Heart left ventricle (tissue), 13 donors: ENCODE data around the gene FOXO3B.
"Not testable (repeated sequence)": the region's sequence is repeated elsewhere in the genome, so short reads cannot be mapped to it uniquely, and the experiment has no call there.

ENCODE experiments used
- POLR2A ChIP-seq, 2 donors: fragments of 450-650 bp; IDR thresholded peaks; one replicate each; pipeline ENCODE4 v1.6.1; 2017; ENCODE audit warnings: antibody characterized with exemption in 2 of 2, mild to moderate bottlenecking in 2 of 2, moderate library complexity in 2 of 2
- TF ChIP-seq, protein P1 (sequence below), 12 donors: fragments of 200-600 bp; sonication (generic) in 4 of 12; IDR thresholded peaks; one replicate each; pipeline versions ENCODE4 v1.5.0 to v1.8.0; 2018 to 2022; ENCODE audit warnings: antibody characterized with exemption in 12 of 12, mild to moderate bottlenecking in 5 of 12
- donor health status: ischemic (EF 13 %, LVEDD 7.1; RV severe dilation, severe dysfunction).
- donor health status: DM: no; HTN: yes; CAD: no.
- donor health status: DM: no; HTN: no; CAD: no.
- donor health status: ischemic (EF 25% LVEDD 6.9; RV normal size, moderate dysfunction).
- donor health status: ischemic (EF 25% LVEDD 5.7; RV mildly dilated, moderate dysfunction).
- donor health status: ischemic (EF 35%, LVEDD 5.7; RV mildly dilated, moderate dysfunction).
- donor health status: nonischemic (EF 11% LVEDD 7.7; RV severe dilation, severe dysfunction).
- donor health status: DM: yes; HTN: yes; CAD: no.
- donor health status: PGD.
- donor health status: ischemic (EF 29% LVEDD 5.4; RV normal size, mild dysfunction).
- donor health status: nonischemic (EF 23%, LVEDD 6.1; RV moderate dilation, normal function).

DNA sequence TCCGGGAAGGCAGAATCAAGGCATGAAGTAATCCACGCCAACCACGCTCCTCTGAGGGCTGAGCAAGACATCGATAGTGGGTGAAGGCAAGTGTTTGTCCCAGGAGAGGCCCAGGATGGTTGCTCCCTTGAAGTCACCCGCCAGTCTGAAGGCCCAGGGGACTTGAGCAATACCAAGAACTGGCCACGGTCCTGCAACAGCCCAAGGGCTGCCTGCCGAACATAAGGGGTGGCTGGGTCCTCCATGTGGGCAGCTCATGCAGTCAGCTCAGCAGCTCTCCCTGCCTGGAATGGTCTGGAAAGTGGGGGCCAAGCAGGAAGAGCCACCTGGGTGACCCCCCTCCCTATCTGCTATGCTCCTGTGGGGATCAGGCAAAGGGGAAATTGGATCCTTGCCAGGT, 46.3 kb downstream of the FOXO3B start:
- TF ChIP-seq, protein P1, sequence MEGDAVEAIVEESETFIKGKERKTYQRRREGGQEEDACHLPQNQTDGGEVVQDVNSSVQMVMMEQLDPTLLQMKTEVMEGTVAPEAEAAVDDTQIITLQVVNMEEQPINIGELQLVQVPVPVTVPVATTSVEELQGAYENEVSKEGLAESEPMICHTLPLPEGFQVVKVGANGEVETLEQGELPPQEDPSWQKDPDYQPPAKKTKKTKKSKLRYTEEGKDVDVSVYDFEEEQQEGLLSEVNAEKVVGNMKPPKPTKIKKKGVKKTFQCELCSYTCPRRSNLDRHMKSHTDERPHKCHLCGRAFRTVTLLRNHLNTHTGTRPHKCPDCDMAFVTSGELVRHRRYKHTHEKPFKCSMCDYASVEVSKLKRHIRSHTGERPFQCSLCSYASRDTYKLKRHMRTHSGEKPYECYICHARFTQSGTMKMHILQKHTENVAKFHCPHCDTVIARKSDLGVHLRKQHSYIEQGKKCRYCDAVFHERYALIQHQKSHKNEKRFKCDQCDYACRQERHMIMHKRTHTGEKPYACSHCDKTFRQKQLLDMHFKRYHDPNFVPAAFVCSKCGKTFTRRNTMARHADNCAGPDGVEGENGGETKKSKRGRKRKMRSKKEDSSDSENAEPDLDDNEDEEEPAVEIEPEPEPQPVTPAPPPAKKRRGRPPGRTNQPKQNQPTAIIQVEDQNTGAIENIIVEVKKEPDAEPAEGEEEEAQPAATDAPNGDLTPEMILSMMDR (IDR thresholded peaks at IDR 0.05): not testable (repeated sequence)
- not testable (repeated sequence) for TF ChIP-seq POLR2A (IDR thresholded peaks at IDR 0.05)
